B cell (primary cell): ENCODE data around the gene GALR2. TPM values are rescaled to one million over a fixed set of nuclear protein-coding genes. Genes with fewer than 3 reads are reported as not detected.
A peak's percentile ranks its signal among the peaks of the same experiment; 100 is the strongest.

Source experiments
- ATAC-seq: fragments of 200-7000 bp; cut with Tn5 transposase; one replicate; pipeline ENCODE4 v1.10.0; 2021; ENCODE audit warnings: low read depth, mild to moderate bottlenecking, moderate number of reproducible peaks, moderate library complexity
- CTCF ChIA-PET: fragments of 350-600 bp; sonication (Branson Sonifier 250); formaldehyde crosslinking; loops from one replicate; lab custom pipeline; 2021; ENCODE audit warnings: antibody characterized with exemption, inconsistent platforms; lab: Charles Lee
- POLR2A ChIA-PET: fragments of 350-600 bp; sonication (Branson Sonifier 250); formaldehyde crosslinking; loops from one replicate; lab custom pipeline; 2021; ENCODE audit warnings: antibody characterized with exemption; lab: Charles Lee
- DNase-seq: peaks from one replicate; pipeline ENCODE4 v3.0.0; 2013
- H2AFZ ChIP-seq: 2 replicates; pipeline ENCODE4 v1.6.1; 2012; ENCODE audit warnings: mild to moderate bottlenecking, low read depth, low read length; ENCODE audit not compliant: insufficient read depth, poor library complexity, severe bottlenecking
- H3K27ac ChIP-seq, 2 donors: 1 replicate in 1 of 2; 2 replicates in 1 of 2; pipeline ENCODE4 v1.5.1; 2012 to 2013; ENCODE audit warnings: low read length in 2 of 2, mild to moderate bottlenecking in 2 of 2, moderate library complexity in 1 of 2
- H3K27me3 ChIP-seq, 4 experiments: fragments of 200-600 bp in 1 of 4; sonication (generic) in 1 of 4; replicated peaks in 1 of 4; 1 replicate in 2 of 4; 2 replicates in 2 of 4; pipeline versions ENCODE4 v1.6.1 to v1.7.0; 2013 to 2016; ENCODE audit warnings: low read length in 3 of 4, mild to moderate bottlenecking in 2 of 4, mixed read lengths in 1 of 4, moderate library complexity in 1 of 4; ENCODE audit not compliant: insufficient read depth in 4 of 4, control insufficient read depth in 3 of 4; ENCODE audit errors: control extremely low read depth in 1 of 4
- H3K36me3 ChIP-seq, 2 experiments: replicated peaks in 1 of 2; 1 replicate in 1 of 2; 2 replicates in 1 of 2; pipeline versions ENCODE4 v1.6.1 to v1.7.1; 2013; ENCODE audit warnings: low read length in 1 of 2; ENCODE audit not compliant: insufficient read depth in 2 of 2, control insufficient read depth in 1 of 2; ENCODE audit errors: control extremely low read depth in 1 of 2, extremely low read depth in 1 of 2
- H3K4me1 ChIP-seq, 2 donors: fragments of 200-600 bp in 1 of 2; sonication (generic) in 1 of 2; 1 replicate in 1 of 2; 2 replicates in 1 of 2; pipeline versions ENCODE4 v1.5.1 to v1.6.1; 2013 to 2017; ENCODE audit warnings: low read length in 2 of 2; ENCODE audit not compliant: control insufficient read depth in 2 of 2, insufficient read depth in 2 of 2
- H3K4me2 ChIP-seq: replicated peaks from 2 replicates; pipeline ENCODE3; 2012; ENCODE audit warnings: mild to moderate bottlenecking, low read depth, low read length; ENCODE audit not compliant: poor library complexity, severe bottlenecking
- H3K4me3 ChIP-seq, 5 experiments: fragments of 200-600 bp in 1 of 5; sonication (generic) in 1 of 5; 1 replicate in 3 of 5; 2 replicates in 2 of 5; pipeline versions ENCODE4 v1.5.1 to v1.7.0; 2011 to 2016; ENCODE audit warnings: low read length in 4 of 5, mild to moderate bottlenecking in 4 of 5, low read depth in 2 of 5, control low read depth in 1 of 5, moderate library complexity in 1 of 5; ENCODE audit not compliant: insufficient read depth in 1 of 5; ENCODE audit errors: control extremely low read depth in 1 of 5, extremely low read depth in 1 of 5
- H3K79me2 ChIP-seq: fragments of 200-600 bp; sonication (generic); one replicate; pipeline ENCODE4 v1.6.0; 2016; ENCODE audit warnings: low read length; ENCODE audit not compliant: control insufficient read depth, insufficient read depth
- H3K9ac ChIP-seq: fragments of 200-600 bp; sonication (generic); 2 replicates; pipeline ENCODE4 v1.6.1; 2017; ENCODE audit warnings: mild to moderate bottlenecking, low read length, moderate library complexity
- H3K9me3 ChIP-seq, 3 donors: one replicate each; pipeline versions ENCODE4 v1.6.1 to v1.7.1; 2013; ENCODE audit warnings: low read length in 2 of 3; ENCODE audit not compliant: control insufficient read depth in 2 of 3, insufficient read depth in 1 of 3; ENCODE audit errors: control extremely low read depth in 1 of 3
- H4K20me1 ChIP-seq: 2 replicates; pipeline ENCODE4 v1.6.0; 2012; ENCODE audit warnings: mild to moderate bottlenecking, low read length; ENCODE audit not compliant: insufficient read depth, control insufficient read depth, poor library complexity, severe bottlenecking
- H3K27ac Mint-ChIP-seq: one replicate; pipeline ENCODE4 v1.8.0; 2021; ENCODE audit warnings: mixed read lengths
- H3K27me3 Mint-ChIP-seq: one replicate; pipeline ENCODE4 v1.8.0; 2021; ENCODE audit warnings: mixed read lengths
- H3K4me1 Mint-ChIP-seq: one replicate; pipeline ENCODE4 v1.8.0; 2021; ENCODE audit warnings: mixed read lengths
- H3K4me3 Mint-ChIP-seq: one replicate; pipeline ENCODE4 v1.8.0; 2021; ENCODE audit warnings: mixed read lengths
- H3K9me3 Mint-ChIP-seq: one replicate; pipeline ENCODE4 v1.8.0; 2022; ENCODE audit warnings: mixed read lengths; ENCODE audit not compliant: insufficient read depth
- EZH2 ChIP-seq: IDR thresholded peaks from 2 replicates; pipeline ENCODE4 v1.6.1; 2012; ENCODE audit warnings: borderline replicate concordance, low read depth, mild to moderate bottlenecking, moderate library complexity, low read length; ENCODE audit not compliant: insufficient read depth, poor library complexity, severe bottlenecking
- WGBS: methylation state at CpG from one replicate; pipeline ENCODE4 v1.1.5; 2013; ENCODE audit warnings: missing lambda C conversion rate; ENCODE audit not compliant: insufficient coverage; 5-methylcytosine and 5-hydroxymethylcytosine counted together
- intact Hi-C: fragments of 100-400 bp; cut with micrococcal nuclease; formaldehyde crosslinking; loops from one replicate; pipeline ENCODE4 v1.10.0; 2022
- polyA plus RNA-seq: library from polyadenylated mRNA; depleted of rRNA; stranded (reverse); fragments of >200 nt; gene quantifications from 2 replicates; pipeline ENCODE4 v1.2.3, GENCODE V29; 2012
- total RNA-seq, 2 donors: library from RNA; stranded (reverse); fragments of 120-200 nt in 1 of 2; gene quantifications; 1 replicate in 1 of 2; 2 replicates in 1 of 2; pipeline versions ENCODE4 v1.2.3 to v1.2.4, GENCODE V29; 2013 to 2022
- TF ChIP-seq, protein P1 (sequence below): fragments of 200-600 bp; IDR thresholded peaks from one replicate; pipeline ENCODE4 v1.8.0; 2022; ENCODE audit warnings: antibody characterized with exemption, mild to moderate bottlenecking

Gene GALR2
- total and polyA plus RNA-seq, 2 donors (not counting 1 experiment from before 2014, with no cell fraction given) = 0.42 to 1.2 TPM

DNA sequence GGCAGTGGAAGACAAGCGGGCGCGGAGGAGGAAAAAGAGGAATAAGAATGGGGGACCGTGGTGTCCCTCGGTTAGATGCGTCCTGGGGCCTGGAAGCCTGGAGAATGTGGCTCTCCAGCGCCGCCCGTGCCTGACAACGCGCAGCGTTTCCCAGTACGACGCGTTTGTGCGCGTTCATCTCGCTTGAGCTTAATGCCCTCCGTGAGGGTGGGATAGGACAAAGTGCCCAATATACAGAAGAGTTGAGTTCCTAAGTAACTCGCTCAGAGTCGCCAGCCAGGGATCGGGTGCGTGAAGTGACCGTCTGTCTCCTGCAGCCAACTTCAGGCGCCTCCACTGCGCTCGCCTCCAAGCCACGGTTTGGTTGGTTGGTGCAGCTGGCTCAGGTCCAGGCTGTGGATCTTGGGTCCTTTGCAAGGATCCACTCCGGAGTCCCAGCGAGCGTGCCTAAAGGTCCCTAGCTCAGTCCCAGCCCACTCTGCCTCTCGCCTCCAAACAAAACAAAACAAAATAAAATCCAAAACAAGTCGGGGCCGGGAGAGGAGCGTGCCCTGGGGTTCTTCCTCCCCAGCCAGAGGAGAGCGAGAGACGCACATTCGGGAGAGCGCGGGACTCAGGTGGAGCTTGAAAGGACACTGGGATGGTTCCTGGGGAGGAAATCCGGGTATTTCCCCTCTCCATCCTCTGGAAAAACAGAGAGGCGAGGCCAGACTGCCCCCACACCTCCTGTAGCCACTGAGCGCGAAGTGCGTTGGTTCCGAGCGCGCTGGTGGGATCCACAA is 974 bp downstream of the GALR2 start:
- Histone ChIP-seq H3K4me2 (peak overlapping the region; percentile 63), H3K4me1 (peaks cover 64 to 69% of the 10 kb centered on the region in 2 donors), H3K36me3 (no peaks in the 10 kb centered on the region), H3K27me3 (peaks cover 0 to 64% (median 44%) of the 10 kb centered on the region in 4 experiments), H3K9ac (peak overlapping the region; percentile 14), H3K9me3 (peaks cover 0 to 21% (median 0%) of the 10 kb centered on the region in 3 donors), H4K20me1 (no peaks in the 10 kb centered on the region), H3K27ac (no peak overlapping the region), H3K4me3 (peak overlapping the region in 2 of 5 experiments; percentile 8 to 18), H3K79me2 (peaks cover 27% of the 10 kb centered on the region), H2AFZ (peak overlapping the region; percentile 59)
- peak overlapping the region; percentile 85 for H3K4me3 Mint-ChIP-seq
- POLR2A ChIA-PET = no interaction called here
- no peaks in the 10 kb centered on the region for H3K9me3 Mint-ChIP-seq
- CTCF ChIA-PET = no interaction called here
- WGBS = 14% methylated on average over 41 of the region's 48 CpGs
- intact Hi-C loops = no loop called here
- TF ChIP-seq EZH2 = no peak
- TF ChIP-seq, protein P1, sequence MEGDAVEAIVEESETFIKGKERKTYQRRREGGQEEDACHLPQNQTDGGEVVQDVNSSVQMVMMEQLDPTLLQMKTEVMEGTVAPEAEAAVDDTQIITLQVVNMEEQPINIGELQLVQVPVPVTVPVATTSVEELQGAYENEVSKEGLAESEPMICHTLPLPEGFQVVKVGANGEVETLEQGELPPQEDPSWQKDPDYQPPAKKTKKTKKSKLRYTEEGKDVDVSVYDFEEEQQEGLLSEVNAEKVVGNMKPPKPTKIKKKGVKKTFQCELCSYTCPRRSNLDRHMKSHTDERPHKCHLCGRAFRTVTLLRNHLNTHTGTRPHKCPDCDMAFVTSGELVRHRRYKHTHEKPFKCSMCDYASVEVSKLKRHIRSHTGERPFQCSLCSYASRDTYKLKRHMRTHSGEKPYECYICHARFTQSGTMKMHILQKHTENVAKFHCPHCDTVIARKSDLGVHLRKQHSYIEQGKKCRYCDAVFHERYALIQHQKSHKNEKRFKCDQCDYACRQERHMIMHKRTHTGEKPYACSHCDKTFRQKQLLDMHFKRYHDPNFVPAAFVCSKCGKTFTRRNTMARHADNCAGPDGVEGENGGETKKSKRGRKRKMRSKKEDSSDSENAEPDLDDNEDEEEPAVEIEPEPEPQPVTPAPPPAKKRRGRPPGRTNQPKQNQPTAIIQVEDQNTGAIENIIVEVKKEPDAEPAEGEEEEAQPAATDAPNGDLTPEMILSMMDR = no peak
- peak overlapping the region; percentile 59 for H3K27ac Mint-ChIP-seq
- no peak for ATAC-seq
- peaks cover 31% of the 10 kb centered on the region for H3K27me3 Mint-ChIP-seq
- peaks cover 63% of the 10 kb centered on the region for H3K4me1 Mint-ChIP-seq
- no peak for DNase-seq

DNA sequence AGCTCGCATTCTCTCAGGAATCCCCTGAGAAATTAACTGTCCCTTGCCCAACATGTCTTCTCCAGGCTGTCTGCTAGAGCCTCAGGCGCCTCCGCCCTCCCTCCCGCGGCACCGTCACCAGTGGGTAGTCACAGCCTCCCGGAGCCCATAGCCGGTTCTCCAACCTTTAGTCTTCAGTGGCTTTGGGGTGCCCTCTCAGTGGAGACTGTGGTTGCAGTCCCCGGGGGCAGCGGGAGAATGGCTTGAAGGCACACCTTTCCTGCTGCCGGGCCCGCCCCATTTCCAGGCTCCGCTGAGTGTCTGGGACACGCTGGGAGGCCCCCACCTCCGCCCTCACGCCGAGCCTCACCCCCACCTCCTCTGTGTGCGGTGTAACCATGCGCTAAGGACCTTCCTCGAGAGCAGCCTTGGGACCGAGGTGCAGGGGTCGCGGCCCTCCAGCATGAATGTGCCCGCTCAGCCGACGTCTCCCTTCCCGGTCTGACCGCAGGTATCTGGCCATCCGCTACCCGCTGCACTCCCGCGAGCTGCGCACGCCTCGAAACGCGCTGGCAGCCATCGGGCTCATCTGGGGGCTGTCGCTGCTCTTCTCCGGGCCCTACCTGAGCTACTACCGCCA is 1.7 kb downstream of the GALR2 start:
- H3K27me3 ChIP-seq = peaks cover 0 to 64% (median 44%) of the 10 kb centered on the region in 4 experiments
- ChIA-PET CTCF (no interaction called here), POLR2A (no interaction called here)
- 9% methylated on average over 41 of the region's 41 CpGs for WGBS
- intact Hi-C loops = no loop called here
- peak overlapping the region; percentile 90 for H3K27ac Mint-ChIP-seq
- H3K4me3 ChIP-seq = peak overlapping the region in 4 of 5 experiments; percentile 17 to 29 (median 24)
- H2AFZ ChIP-seq = no peak overlapping the region
- no peak overlapping the region for H3K27ac ChIP-seq
- no peak for TF ChIP-seq EZH2
- TF ChIP-seq, protein P1 = no peak
- H4K20me1 ChIP-seq = no peaks in the 10 kb centered on the region
- ATAC-seq (no peak), DNase-seq (no peak)
- H3K9me3 ChIP-seq = peaks cover 0 to 21% (median 0%) of the 10 kb centered on the region in 3 donors
- no peaks in the 10 kb centered on the region for H3K36me3 ChIP-seq
- H3K4me2 ChIP-seq = peak overlapping the region; percentile 63
- peaks cover 20% of the 10 kb centered on the region for H3K79me2 ChIP-seq
- no peaks in the 10 kb centered on the region for H3K9me3 Mint-ChIP-seq
- H3K4me1 Mint-ChIP-seq = peaks cover 60% of the 10 kb centered on the region
- peaks cover 31% of the 10 kb centered on the region for H3K27me3 Mint-ChIP-seq
- peaks cover 57 to 64% of the 10 kb centered on the region in 2 donors for H3K4me1 ChIP-seq
- peak overlapping the region; percentile 85 for H3K4me3 Mint-ChIP-seq
- H3K9ac ChIP-seq = peak overlapping the region; percentile 51
